NCI-H510A (cell line): ENCODE data around the gene TSHZ3.

ENCODE experiments used
- DNase-seq: peaks from one replicate; lab custom pipeline; 2025; lab: John Stamatoyannopoulos, UW

TSHZ3 gene

GRCh38 chr19:31261019-31261602 is 88.1 kb downstream of the TSHZ3 start:
- no peak for DNase-seq

- DNase-seq: no peak
Measured at GRCh38 chr19:31260171-31260933, 88.9 kb downstream of the TSHZ3 start.

- DNase-seq: no peak
Measured at GRCh38 chr19:31258211-31259052, 90.8 kb downstream of the TSHZ3 start.

GRCh38 chr19:31257426-31258130 is 91.7 kb downstream of the TSHZ3 start:
- DNase-seq: no peak

GRCh38 chr19:31257025-31257424 is 92.2 kb downstream of the TSHZ3 start:
- DNase-seq: no peak

GRCh38 chr19:31256593-31256960 is 92.7 kb downstream of the TSHZ3 start:
- DNase-seq: no peak

- no peak for DNase-seq
Measured at GRCh38 chr19:31255831-31256592, 93.2 kb downstream of the TSHZ3 start.

GRCh38 chr19:31255174-31255799 is 93.9 kb downstream of the TSHZ3 start:
- DNase-seq: no peak

GRCh38 chr19:31254611-31255010 is 94.6 kb downstream of the TSHZ3 start:
- no peak for DNase-seq

- DNase-seq: no peak
Measured at GRCh38 chr19:31254180-31254551, 95.1 kb downstream of the TSHZ3 start.

- no peak for DNase-seq
Measured at GRCh38 chr19:31253526-31254179, 95.6 kb downstream of the TSHZ3 start.

- no peak for DNase-seq
Measured at GRCh38 chr19:31252441-31252840, 96.8 kb downstream of the TSHZ3 start.

GRCh38 chr19:31249217-31249616 is 100.0 kb downstream of the TSHZ3 start:
- no peak for DNase-seq

- no peak for DNase-seq
Measured at GRCh38 chr19:31235806-31236205, 113.4 kb downstream of the TSHZ3 start.

- DNase-seq: no peak
Measured at GRCh38 chr19:31233295-31233800, 115.9 kb downstream of the TSHZ3 start.

GRCh38 chr19:31232871-31233270 is 116.4 kb downstream of the TSHZ3 start:
- no peak for DNase-seq

- DNase-seq: no peak
Measured at GRCh38 chr19:31232180-31232579, 117.1 kb downstream of the TSHZ3 start.

- DNase-seq: no peak
Measured at GRCh38 chr19:31231237-31231636, 118.0 kb downstream of the TSHZ3 start.

- no peak for DNase-seq
Measured at GRCh38 chr19:31226151-31226935, 122.9 kb downstream of the TSHZ3 start.
